SK-N-SH (cell line): ENCODE results near the gene TMEM214. TPM values are rescaled to one million over a fixed set of nuclear protein-coding genes. Genes with fewer than 3 reads are reported as not detected.

ENCODE experiments used
- CTCF ChIA-PET: fragments of 300-600, 350-600 bp; formaldehyde crosslinking; extraction: SDS; loops from one replicate; lab custom pipeline; 2021; lab: Yijun Ruan, JAX
- POLR2A ChIA-PET: fragments of 350-600 bp; sonication (Branson Sonifier 250); formaldehyde crosslinking; extraction: SDS; loops from one replicate; lab custom pipeline; 2020; ENCODE audit warnings: antibody characterized with exemption, inconsistent platforms; lab: Yijun Ruan, JAX
- DNase-seq: peaks from one replicate; pipeline ENCODE4 v3.0.0; 2012
- H2AFZ ChIP-seq: fragments of 200-600 bp; sonication (generic); 2 replicates; pipeline ENCODE4 v1.8.1; 2016; ENCODE audit warnings: antibody characterized with exemption, mild to moderate bottlenecking, low read depth
- H3F3A ChIP-seq: fragments of 200-600 bp; sonication (generic); replicated peaks from 2 replicates; pipeline ENCODE3; 2016; ENCODE audit warnings: antibody characterized with exemption, mild to moderate bottlenecking; ENCODE audit not compliant: insufficient read depth
- H3K27ac ChIP-seq, 2 experiments: fragments of 200-500 bp in 1 of 2; fragments of 200-600 bp in 1 of 2; sonication (Bioruptor generic) in 1 of 2; sonication (generic), shearing (Covaris generic) in 1 of 2; 2 replicates each; pipeline versions ENCODE4 v1.5.1 to v1.6.1; 2014 to 2016; ENCODE audit warnings: low read depth in 2 of 2, inconsistent platforms in 1 of 2, low read length in 1 of 2, mild to moderate bottlenecking in 1 of 2, mixed read lengths in 1 of 2
- H3K27me3 ChIP-seq: fragments of 200-600 bp; sonication (generic), shearing (Covaris generic); 2 replicates; pipeline ENCODE4 v1.6.1; 2016; ENCODE audit warnings: mixed run types; ENCODE audit not compliant: insufficient read depth
- H3K36me3 ChIP-seq, 2 experiments: fragments of 200-500 bp in 1 of 2; fragments of 200-600 bp in 1 of 2; sonication (Bioruptor generic) in 1 of 2; sonication (generic) in 1 of 2; replicated peaks in 1 of 2; 2 replicates each; pipeline versions ENCODE3 to v1.5.1; 2014 to 2016; ENCODE audit warnings: low read length in 1 of 2, mild to moderate bottlenecking in 1 of 2; ENCODE audit not compliant: insufficient read depth in 2 of 2, control insufficient read depth in 1 of 2
- H3K4me1 ChIP-seq, 2 experiments: fragments of 200-500 bp in 1 of 2; fragments of 200-600 bp in 1 of 2; sonication (Bioruptor generic) in 1 of 2; sonication (generic), shearing (Covaris generic) in 1 of 2; 2 replicates each; pipeline versions ENCODE4 v1.5.1 to v1.6.1; 2014 to 2016; ENCODE audit warnings: low read depth in 1 of 2, low read length in 1 of 2, mixed run types in 1 of 2; ENCODE audit not compliant: insufficient read depth in 2 of 2, control insufficient read depth in 1 of 2
- H3K4me2 ChIP-seq: fragments of 200-600 bp; sonication (generic), shearing (Covaris generic); 2 replicates; pipeline ENCODE4 v1.6.1; 2017; ENCODE audit warnings: mixed run types
- H3K4me3 ChIP-seq, 2 experiments: fragments of 200-500 bp in 1 of 2; fragments of 200-600 bp in 1 of 2; sonication (Bioruptor generic) in 1 of 2; sonication (generic), shearing (Covaris generic) in 1 of 2; 2 replicates each; pipeline versions ENCODE4 v1.5.1 to v1.8.1; 2014 to 2016; ENCODE audit warnings: low read depth in 2 of 2, inconsistent platforms in 1 of 2, low read length in 1 of 2, mild to moderate bottlenecking in 1 of 2, mixed read lengths in 1 of 2, moderate library complexity in 1 of 2
- H3K79me2 ChIP-seq: fragments of 200-600 bp; sonication (generic); 2 replicates; pipeline ENCODE4 v1.8.1; 2017; ENCODE audit warnings: mild to moderate bottlenecking; ENCODE audit not compliant: insufficient read depth
- H3K9ac ChIP-seq: fragments of 200-600 bp; sonication (generic); 2 replicates; pipeline ENCODE4 v1.6.1; 2017; ENCODE audit warnings: mixed run types
- H3K9me2 ChIP-seq: fragments of 200-600 bp; sonication (generic); 2 replicates; pipeline ENCODE4 v1.6.1; 2017; ENCODE audit warnings: mixed run types
- H3K9me3 ChIP-seq: fragments of 200-600 bp; sonication (generic); 2 replicates; pipeline ENCODE4 v1.6.1; 2017; ENCODE audit warnings: mixed run types, mild to moderate bottlenecking, moderate library complexity
- H4K20me1 ChIP-seq: fragments of 200-600 bp; sonication (generic); 2 replicates; pipeline ENCODE4 v1.6.1; 2017; ENCODE audit warnings: mild to moderate bottlenecking, mixed run types; ENCODE audit not compliant: insufficient read depth
- ELF1 ChIP-seq: IDR thresholded peaks from 2 replicates; pipeline ENCODE4 v1.4.0; 2012
- EP300 ChIP-seq, 2 experiments: IDR thresholded peaks; 2 replicates each; pipeline versions ENCODE4 v1.4.0 to v1.6.1; 2012; ENCODE audit warnings: borderline replicate concordance in 1 of 2, low read depth in 1 of 2, low read length in 1 of 2
- EZH2phosphoT487 ChIP-seq: fragments of 200-600 bp; sonication (generic); IDR thresholded peaks from 2 replicates; pipeline ENCODE4 v1.6.1; 2017; ENCODE audit warnings: low read depth, mixed run types, mild to moderate bottlenecking, antibody characterized with exemption, moderate library complexity, borderline replicate concordance
- FOSL2 ChIP-seq: IDR thresholded peaks from 2 replicates; pipeline ENCODE4 v1.4.0; 2012; ENCODE audit warnings: low read depth, mild to moderate bottlenecking, moderate library complexity, borderline replicate concordance
- FOXJ3 ChIP-seq: sonication (generic); formaldehyde crosslinking; IDR thresholded peaks from 2 replicates; pipeline ENCODE4 v1.5.1; 2020; ENCODE audit warnings: mild to moderate bottlenecking, missing genetic modification reagents
- GATA2 ChIP-seq: sonication (generic); formaldehyde crosslinking; IDR thresholded peaks from 2 replicates; pipeline ENCODE4 v1.5.0; 2020; ENCODE audit warnings: mild to moderate bottlenecking, missing genetic modification reagents
- JUND ChIP-seq: IDR thresholded peaks from 2 replicates; pipeline ENCODE4 v1.4.0; 2012
- MEF2A ChIP-seq: IDR thresholded peaks from 2 replicates; pipeline ENCODE4 v1.4.0; 2012; ENCODE audit warnings: low read depth, borderline replicate concordance
- PBX3 ChIP-seq: IDR thresholded peaks from 2 replicates; pipeline ENCODE4; 2012
- RAD21 ChIP-seq: IDR thresholded peaks from 2 replicates; pipeline ENCODE4 v1.6.1; 2012; ENCODE audit warnings: mild to moderate bottlenecking, low read length
- RCOR1 ChIP-seq: fragments of 150-350 bp; IDR thresholded peaks from 2 replicates; pipeline ENCODE4 v1.6.1; 2017; ENCODE audit warnings: antibody characterized with exemption, low read length
- RFX5 ChIP-seq: IDR thresholded peaks from 2 replicates; pipeline ENCODE4 v1.6.1; 2012; ENCODE audit warnings: mild to moderate bottlenecking, improper control_type of control experiment, low read length
- SIN3A ChIP-seq: IDR thresholded peaks from 2 replicates; pipeline ENCODE4 v1.6.1; 2012; ENCODE audit warnings: low read depth, mild to moderate bottlenecking, low read length, moderate library complexity, borderline replicate concordance
- SMC3 ChIP-seq: IDR thresholded peaks from 2 replicates; pipeline ENCODE4 v1.6.1; 2012; ENCODE audit warnings: low read depth, low read length, improper control_type of control experiment
- YY1 ChIP-seq: IDR thresholded peaks from 2 replicates; pipeline ENCODE4 v1.4.0; 2012; ENCODE audit warnings: low read depth, mild to moderate bottlenecking
- WGBS: methylation state at CpG from one replicate; pipeline ENCODE4 v1.1.6; 2017; ENCODE audit warnings: low lambda C conversion rate; 5-methylcytosine and 5-hydroxymethylcytosine counted together
- polyA plus RNA-seq, 3 experiments: library from polyadenylated mRNA; depleted of rRNA; stranded (reverse); fragments of >200 nt; gene quantifications; 2 replicates each; pipeline ENCODE4 v1.2.3, GENCODE V29; 2012
- TF ChIP-seq, protein P1 (sequence below): fragments of 150-350 bp; IDR thresholded peaks from 2 replicates; pipeline ENCODE4 v1.6.1; 2016; ENCODE audit warnings: mild to moderate bottlenecking, low read depth, low read length
- TF ChIP-seq, protein P2 (sequence below): fragments of 200-600 bp; sonication (generic); IDR thresholded peaks from 2 replicates; pipeline ENCODE4 v1.6.1; 2017; ENCODE audit warnings: antibody characterized with exemption, mild to moderate bottlenecking, moderate library complexity
- TF ChIP-seq, protein P3 (sequence below): IDR thresholded peaks from 2 replicates; pipeline ENCODE4 v1.4.0; 2012; ENCODE audit warnings: low read depth, borderline replicate concordance

Gene TMEM214
- polyA plus RNA-seq, 1 of the 3 experiments (the other 2 are of a cell fraction), result 69.4 TPM

DNA sequence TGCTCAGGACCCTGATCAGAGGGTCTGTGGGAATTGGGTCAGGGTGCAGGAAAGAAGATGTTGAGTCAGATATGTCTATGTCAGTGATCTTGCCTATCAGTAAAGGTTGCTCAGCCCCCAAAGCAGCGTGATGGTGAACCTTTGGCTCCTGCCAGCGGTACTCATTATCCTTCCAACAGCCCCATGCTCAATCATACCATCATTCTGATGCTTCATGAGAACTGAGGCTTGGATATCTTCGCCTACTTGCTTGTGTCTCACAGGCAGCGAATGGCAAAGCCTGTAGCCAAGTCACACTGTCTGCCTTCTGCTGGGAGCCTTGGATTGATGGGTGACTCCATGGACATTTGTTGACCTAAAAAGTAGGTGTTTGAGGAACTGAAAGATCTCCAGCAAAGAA, 19.0 kb upstream of the TMEM214 start:
- H3K4me3 ChIP-seq, result no peak overlapping the region
- ChIA-PET CTCF (interaction anchor here (0.8 to 33.3 kb wide), 6 partner anchors 8 to 168 kb away, joined by 3 to 1017 read pairs (median 38); partner anchors contain the start of genes DPYSL5 and MAPRE3), POLR2A (no interaction called here)
- WGBS, result 94% methylated on average over 4 of the region's 4 CpGs
- H3K4me2 ChIP-seq, result no peak overlapping the region
- peaks cover 6% of the 10 kb centered on the region; the same call in 1 of the 2 replicates for H4K20me1 ChIP-seq
- no peaks in the 10 kb centered on the region for H3K9me2 ChIP-seq
- DNase-seq, result no peak
- H3F3A ChIP-seq, result no peaks in the 10 kb centered on the region
- no peak overlapping the region for H3K9ac ChIP-seq
- peaks cover 13 to 17% of the 10 kb centered on the region in 2 experiments; a peak in 2 of 4 replicates for H3K4me1 ChIP-seq
- no peaks in the 10 kb centered on the region for H3K79me2 ChIP-seq
- no peaks in the 10 kb centered on the region for H3K27me3 ChIP-seq
- H3K9me3 ChIP-seq, result no peaks in the 10 kb centered on the region
- TF ChIP-seq EZH2phosphoT487 (no peak), RAD21 (no peak), RCOR1 (no peak), JUND (no peak), ELF1 (no peak), RFX5 (no peak), PBX3 (no peak), SIN3A (no peak), MEF2A (no peak)
- TF ChIP-seq, protein P1, sequence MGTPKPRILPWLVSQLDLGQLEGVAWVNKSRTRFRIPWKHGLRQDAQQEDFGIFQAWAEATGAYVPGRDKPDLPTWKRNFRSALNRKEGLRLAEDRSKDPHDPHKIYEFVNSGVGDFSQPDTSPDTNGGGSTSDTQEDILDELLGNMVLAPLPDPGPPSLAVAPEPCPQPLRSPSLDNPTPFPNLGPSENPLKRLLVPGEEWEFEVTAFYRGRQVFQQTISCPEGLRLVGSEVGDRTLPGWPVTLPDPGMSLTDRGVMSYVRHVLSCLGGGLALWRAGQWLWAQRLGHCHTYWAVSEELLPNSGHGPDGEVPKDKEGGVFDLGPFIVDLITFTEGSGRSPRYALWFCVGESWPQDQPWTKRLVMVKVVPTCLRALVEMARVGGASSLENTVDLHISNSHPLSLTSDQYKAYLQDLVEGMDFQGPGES, result no peak
- TF ChIP-seq, protein P2, sequence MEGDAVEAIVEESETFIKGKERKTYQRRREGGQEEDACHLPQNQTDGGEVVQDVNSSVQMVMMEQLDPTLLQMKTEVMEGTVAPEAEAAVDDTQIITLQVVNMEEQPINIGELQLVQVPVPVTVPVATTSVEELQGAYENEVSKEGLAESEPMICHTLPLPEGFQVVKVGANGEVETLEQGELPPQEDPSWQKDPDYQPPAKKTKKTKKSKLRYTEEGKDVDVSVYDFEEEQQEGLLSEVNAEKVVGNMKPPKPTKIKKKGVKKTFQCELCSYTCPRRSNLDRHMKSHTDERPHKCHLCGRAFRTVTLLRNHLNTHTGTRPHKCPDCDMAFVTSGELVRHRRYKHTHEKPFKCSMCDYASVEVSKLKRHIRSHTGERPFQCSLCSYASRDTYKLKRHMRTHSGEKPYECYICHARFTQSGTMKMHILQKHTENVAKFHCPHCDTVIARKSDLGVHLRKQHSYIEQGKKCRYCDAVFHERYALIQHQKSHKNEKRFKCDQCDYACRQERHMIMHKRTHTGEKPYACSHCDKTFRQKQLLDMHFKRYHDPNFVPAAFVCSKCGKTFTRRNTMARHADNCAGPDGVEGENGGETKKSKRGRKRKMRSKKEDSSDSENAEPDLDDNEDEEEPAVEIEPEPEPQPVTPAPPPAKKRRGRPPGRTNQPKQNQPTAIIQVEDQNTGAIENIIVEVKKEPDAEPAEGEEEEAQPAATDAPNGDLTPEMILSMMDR, result no peak
- no peak overlapping the region for H3K27ac ChIP-seq
- no peak overlapping the region for H2AFZ ChIP-seq
- no peaks in the 10 kb centered on the region for H3K36me3 ChIP-seq

DNA sequence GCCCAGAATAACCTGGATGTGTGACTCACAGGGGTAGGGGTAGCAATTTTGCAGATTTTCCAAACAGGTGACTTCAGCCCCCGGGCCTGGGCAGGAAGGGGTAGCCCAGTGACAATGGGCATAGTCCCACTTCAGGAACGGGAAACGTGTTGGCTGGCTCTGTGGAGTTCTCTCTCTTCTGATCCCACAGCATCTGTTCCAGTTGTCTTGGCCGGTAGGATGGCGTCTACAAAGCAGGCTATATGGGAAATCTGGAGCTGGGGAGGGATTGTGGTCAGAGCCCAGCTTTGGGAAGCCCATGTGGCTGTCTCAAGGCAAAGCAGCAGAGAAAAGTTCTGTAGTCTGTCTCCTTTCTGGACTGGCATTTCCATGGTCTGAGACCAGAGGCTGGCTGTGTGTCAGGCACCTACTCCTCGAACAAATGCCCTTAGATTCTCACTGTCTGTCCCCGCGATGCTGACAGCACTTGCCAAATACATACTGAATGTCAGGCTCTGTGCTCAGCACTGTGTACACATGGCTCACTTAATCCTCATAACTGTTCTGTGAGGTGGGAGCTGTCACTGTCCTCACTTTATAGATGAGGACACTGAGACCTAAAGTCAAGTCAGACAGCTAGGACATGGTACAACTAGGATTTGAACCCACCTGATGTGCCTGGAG, 17.9 kb upstream of the TMEM214 start:
- H3K27ac ChIP-seq, result peak overlapping the region in 1 of 2 experiments; percentile 68; a peak in 2 of 4 replicates
- peak overlapping the region; percentile 22; the same call in 1 of the 2 replicates for H3K4me2 ChIP-seq
- ChIA-PET POLR2A (interaction anchor here (2.8 kb wide), 1 partner anchor 53 kb away, joined by 17 read pairs; no protein-coding TSS in a partner anchor), CTCF (interaction anchor here (0.7 to 33.3 kb wide), 11 partner anchors 9 to 409 kb away, joined by 3 to 1017 read pairs (median 30); partner anchors contain the start of genes AGBL5, DPYSL5 and MAPRE3)
- no peaks in the 10 kb centered on the region for H3K9me3 ChIP-seq
- H3K4me1 ChIP-seq, result peaks cover 14 to 17% of the 10 kb centered on the region in 2 experiments; a peak in 2 of 4 replicates
- no peaks in the 10 kb centered on the region for H3K79me2 ChIP-seq
- no peak overlapping the region for H3K9ac ChIP-seq
- no peak overlapping the region for H2AFZ ChIP-seq
- no peaks in the 10 kb centered on the region for H3K36me3 ChIP-seq
- no peaks in the 10 kb centered on the region for H3K9me2 ChIP-seq
- H4K20me1 ChIP-seq, result peaks cover 6% of the 10 kb centered on the region; the same call in 1 of the 2 replicates
- H3K27me3 ChIP-seq, result no peaks in the 10 kb centered on the region
- no peaks in the 10 kb centered on the region for H3F3A ChIP-seq
- WGBS, result 94% methylated on average over 8 of the region's 8 CpGs
- H3K4me3 ChIP-seq, result no peak overlapping the region
- no peak for DNase-seq
- TF ChIP-seq EP300 (IDR thresholded peaks at IDR 0.05; ENCODE audit: borderline replicate concordance in 1 of 2, low read depth in 1 of 2, low read length in 1 of 2) (no peak), SMC3 (no peak), FOXJ3 (CRISPR knock-in tag) (no peak), YY1 (no peak), GATA2 (no peak), FOSL2 (no peak), JUND (no peak), SIN3A (no peak), MEF2A (no peak), EZH2phosphoT487 (no peak), RFX5 (no peak)
- TF ChIP-seq, protein P2, result no peak
- TF ChIP-seq, protein P3, sequence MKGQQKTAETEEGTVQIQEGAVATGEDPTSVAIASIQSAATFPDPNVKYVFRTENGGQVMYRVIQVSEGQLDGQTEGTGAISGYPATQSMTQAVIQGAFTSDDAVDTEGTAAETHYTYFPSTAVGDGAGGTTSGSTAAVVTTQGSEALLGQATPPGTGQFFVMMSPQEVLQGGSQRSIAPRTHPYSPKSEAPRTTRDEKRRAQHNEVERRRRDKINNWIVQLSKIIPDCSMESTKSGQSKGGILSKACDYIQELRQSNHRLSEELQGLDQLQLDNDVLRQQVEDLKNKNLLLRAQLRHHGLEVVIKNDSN, result no peak
